ENCODE results near the gene SLC12A1. TPM values are rescaled to one million over a fixed set of nuclear protein-coding genes. Genes with fewer than 3 reads are reported as not detected.
A peak's percentile ranks its signal among the peaks of the same experiment; 100 is the strongest.

The SLC12A1 gene
- total and polyA plus RNA-seq, 11 donors: not detected

DNA sequence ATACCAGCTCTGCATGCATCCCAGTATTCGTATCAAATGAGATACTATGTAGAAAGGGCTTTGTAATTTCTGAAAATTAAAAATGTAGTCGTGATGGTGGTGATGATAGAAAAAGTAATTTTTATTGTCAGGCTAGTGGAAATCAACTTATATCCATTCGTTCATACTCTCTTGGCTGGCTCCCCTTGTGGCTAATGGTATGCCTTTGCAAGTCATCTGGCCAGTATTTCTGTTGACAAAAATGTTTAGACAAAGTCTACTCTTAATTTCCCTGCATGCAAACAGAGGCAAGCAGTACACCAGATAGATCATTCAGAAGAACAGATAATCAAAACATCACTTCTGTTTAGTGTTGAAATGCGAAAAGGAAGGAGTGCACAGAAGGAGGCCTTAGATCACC, 75.6 kb downstream of the SLC12A1 start:
- Histone ChIP-seq H3K27ac (no peak overlapping the region), H3K4me1 (peaks cover 0 to 22% (median 0%) of the 10 kb centered on the region in 12 donors), H3K27me3 (peaks cover 0 to 3% (median 0%) of the 10 kb centered on the region in 9 donors), H3K9me3 (no peaks in the 10 kb centered on the region), H3K36me3 (no peaks in the 10 kb centered on the region), H3K4me3 (no peak overlapping the region)
- no peak for DNase-seq
- intact Hi-C loops (cut with DNase I): loop anchor here in 6 of 10 donors (5.0 to 10.0 kb wide), 5 partner anchors 167 to 1087 kb away; no protein-coding TSS in a partner anchor
- no peak for ATAC-seq
- WGBS, 4 donors: 81 to 87% (median 84%) methylated on average over 4 of the region's 4 CpGs
- TF ChIP-seq POLR2A (IDR thresholded peaks at IDR 0.05) (no peak), CTCF (IDR thresholded peaks at IDR 0.05) (no peak)

- H3K36me3 ChIP-seq: no peaks in the 10 kb centered on the region
- no peak for ATAC-seq
- peaks cover 0 to 3% (median 0%) of the 10 kb centered on the region in 9 donors for H3K27me3 ChIP-seq
- WGBS, 4 donors: 40 to 47% (median 42%) methylated on average over 4 of the region's 4 CpGs
- no peaks in the 10 kb centered on the region for H3K9me3 ChIP-seq
- H3K4me3 ChIP-seq: no peak overlapping the region
- peaks cover 0 to 22% (median 0%) of the 10 kb centered on the region in 12 donors for H3K4me1 ChIP-seq
- intact Hi-C loops (cut with DNase I): loop anchor here in 6 of 10 donors (5.0 to 10.0 kb wide), 5 partner anchors 167 to 1087 kb away; no protein-coding TSS in a partner anchor
- no peak for TF ChIP-seq CTCF (IDR thresholded peaks at IDR 0.05)
- no peak for TF ChIP-seq POLR2A (IDR thresholded peaks at IDR 0.05)
- no peak overlapping the region for H3K27ac ChIP-seq
- DNase-seq: peak in 2 of 5 donors; percentile 19
These were observed 76.1 kb downstream of the SLC12A1 start for GRCh38 chr15:48282216-48282615.

DNA sequence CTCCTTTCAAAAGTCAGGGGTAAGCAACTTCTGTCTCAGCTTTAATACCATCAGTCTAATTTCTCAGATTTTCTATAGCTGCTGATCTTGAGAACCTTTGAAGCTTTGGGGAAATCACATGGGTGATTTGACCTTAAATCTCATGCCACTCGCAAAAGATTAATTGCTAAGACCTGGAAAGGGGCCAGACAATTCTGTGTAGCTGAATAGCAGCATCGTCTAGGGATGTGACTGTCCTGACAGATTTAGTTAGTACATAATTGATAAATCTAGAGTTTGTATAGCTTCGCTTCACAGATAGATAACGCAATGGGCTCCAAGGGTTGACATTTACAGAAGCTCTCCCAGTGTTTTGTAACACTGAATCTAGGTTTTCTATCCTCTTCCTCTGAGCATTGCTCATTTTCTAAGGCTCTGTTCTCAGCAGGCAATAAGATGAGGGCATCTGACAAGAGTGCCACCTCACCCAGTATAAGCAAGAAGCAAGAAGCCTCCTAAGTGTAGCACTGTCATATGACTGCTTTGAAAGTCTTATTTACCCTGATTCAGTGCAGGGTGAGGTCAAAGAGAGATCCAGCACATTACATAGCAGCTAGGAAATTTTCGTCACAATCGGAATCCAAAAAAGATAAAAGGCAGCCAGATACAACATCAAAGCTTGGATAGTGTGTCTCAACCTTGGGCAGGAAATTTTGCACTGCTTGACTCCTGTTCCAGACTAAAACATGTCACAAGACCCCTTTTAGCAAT, 77.5 kb downstream of the SLC12A1 start:
- Histone ChIP-seq H3K4me1 (peaks cover 0 to 22% (median 0%) of the 10 kb centered on the region in 12 donors), H3K4me3 (no peak overlapping the region), H3K9me3 (no peaks in the 10 kb centered on the region), H3K36me3 (no peaks in the 10 kb centered on the region), H3K27me3 (peaks cover 0 to 3% (median 0%) of the 10 kb centered on the region in 9 donors), H3K27ac (no peak overlapping the region)
- intact Hi-C loops (cut with DNase I): loop anchor here in 8 of 10 donors (2.0 to 10.0 kb wide), 7 partner anchors 169 to 1089 kb away; no protein-coding TSS in a partner anchor
- DNase-seq (no peak), ATAC-seq (peak in 3 of 4 donors; percentile 62 to 86 (median 70))
- TF ChIP-seq CTCF (IDR thresholded peaks at IDR 0.05): no peak
- no peak for TF ChIP-seq POLR2A (IDR thresholded peaks at IDR 0.05)
- WGBS, 4 donors: 42 to 49% (median 42%) methylated on average over 6 of the region's 6 CpGs

All from heart left ventricle (tissue), 16 donors.